ENCODE measurements around the gene KLHL36. TPM values are rescaled to one million over a fixed set of nuclear protein-coding genes. Genes with fewer than 3 reads are reported as not detected.
"Not testable (repeated sequence)": the region's sequence is repeated elsewhere in the genome, so short reads cannot be mapped to it uniquely, and the experiment has no call there.

The KLHL36 gene
- total RNA-seq, 2 donors from 2014 or later = 35.8 to 47.0 TPM

GRCh38 chr16:84684592-84684965 is 36.3 kb downstream of the KLHL36 start:
- ATAC-seq (no peak), DNase-seq (no peak)
- intact Hi-C loops (cut with DNase I) = no loop called here

GRCh38 chr16:84685210-84685609 is 36.9 kb downstream of the KLHL36 start:
- ATAC-seq (no peak), DNase-seq (no peak)
- intact Hi-C loops (cut with DNase I) = no loop called here

GRCh38 chr16:84686707-84687298 is 38.5 kb downstream of the KLHL36 start:
- intact Hi-C loops (cut with DNase I) = no loop called here
- no peak for DNase-seq
- ATAC-seq = no peak

- DNase-seq = no peak
- intact Hi-C loops (cut with DNase I) = no loop called here
- peak in 1 of 2 donors; percentile 31 for ATAC-seq
Measured at GRCh38 chr16:84687715-84688114, 39.4 kb downstream of the KLHL36 start.

- intact Hi-C loops (cut with DNase I); DNase-seq: not testable (repeated sequence)
Measured at GRCh38 chr16:84688163-84688562, 39.9 kb downstream of the KLHL36 start.

GRCh38 chr16:84689111-84689510 is 40.8 kb downstream of the KLHL36 start:
- no peak for ATAC-seq
- DNase-seq = no peak
- intact Hi-C loops (cut with DNase I) = no loop called here

More at GRCh38 chr16:84688163-84688562, 39.9 kb downstream of the KLHL36 start:
- ATAC-seq = not testable (repeated sequence)

GRCh38 chr16:84690088-84690819 is 41.9 kb downstream of the KLHL36 start:
- intact Hi-C loops (cut with DNase I) = no loop called here
- DNase-seq (no peak), ATAC-seq (no peak)

GRCh38 chr16:84692451-84693214 is 44.3 kb downstream of the KLHL36 start:
- intact Hi-C loops (cut with DNase I) = no loop called here
- no peak for ATAC-seq
- DNase-seq = no peak

- DNase-seq; intact Hi-C loops (cut with DNase I); ATAC-seq: not testable (repeated sequence)
Measured at GRCh38 chr16:84693869-84694268, 45.6 kb downstream of the KLHL36 start.

- DNase-seq (no peak), ATAC-seq (no peak)
- intact Hi-C loops (cut with DNase I) = no loop called here
Measured at GRCh38 chr16:84694980-84695379, 46.7 kb downstream of the KLHL36 start.

- DNase-seq (no peak), ATAC-seq (peak in 1 of 2 donors; percentile 35)
- intact Hi-C loops (cut with DNase I) = no loop called here
Measured at GRCh38 chr16:84699147-84699711, 50.9 kb downstream of the KLHL36 start.

- intact Hi-C loops (cut with DNase I) = no loop called here
- peak; percentile 80 for DNase-seq
- peak; percentile 93 to 97 for ATAC-seq
Measured at GRCh38 chr16:84699712-84700445, 51.6 kb downstream of the KLHL36 start, which contains the start of gene USP10. USP10 (plus strand) TSS chr16:84700000; CDS start chr16:84700091, 91 bp downstream.

- intact Hi-C loops (cut with DNase I) = no loop called here
- no peak for DNase-seq
- ATAC-seq = peak; percentile 31 to 32
Measured at GRCh38 chr16:84700446-84701300, 52.4 kb downstream of the KLHL36 start.

- DNase-seq (no peak), ATAC-seq (no peak)
- intact Hi-C loops (cut with DNase I) = no loop called here
Measured at GRCh38 chr16:84703681-84704080, 55.4 kb downstream of the KLHL36 start.

GRCh38 chr16:84704253-84704652 is 55.9 kb downstream of the KLHL36 start:
- intact Hi-C loops (cut with DNase I) = no loop called here
- no peak for ATAC-seq
- no peak for DNase-seq

- no peak for ATAC-seq
- no peak for DNase-seq
- intact Hi-C loops (cut with DNase I) = no loop called here
Measured at GRCh38 chr16:84706856-84707255, 58.5 kb downstream of the KLHL36 start.

- ATAC-seq (no peak), DNase-seq (no peak)
- intact Hi-C loops (cut with DNase I) = no loop called here
Measured at GRCh38 chr16:84709609-84710008, 61.3 kb downstream of the KLHL36 start.

GRCh38 chr16:84710686-84711085 is 62.4 kb downstream of the KLHL36 start:
- DNase-seq (no peak), ATAC-seq (no peak)
- intact Hi-C loops (cut with DNase I) = no loop called here

Data from left cardiac atrium (tissue), 4 donors.